Measurements from ENCODE around the gene MSANTD3. TPM values are rescaled to one million over a fixed set of nuclear protein-coding genes. Genes with fewer than 3 reads are reported as not detected.
"Not testable (repeated sequence)": the region's sequence is repeated elsewhere in the genome, so short reads cannot be mapped to it uniquely, and the experiment has no call there.

The MSANTD3 gene
- total RNA-seq, 1 experiment from 2014 or later, result 30.2 TPM

DNA sequence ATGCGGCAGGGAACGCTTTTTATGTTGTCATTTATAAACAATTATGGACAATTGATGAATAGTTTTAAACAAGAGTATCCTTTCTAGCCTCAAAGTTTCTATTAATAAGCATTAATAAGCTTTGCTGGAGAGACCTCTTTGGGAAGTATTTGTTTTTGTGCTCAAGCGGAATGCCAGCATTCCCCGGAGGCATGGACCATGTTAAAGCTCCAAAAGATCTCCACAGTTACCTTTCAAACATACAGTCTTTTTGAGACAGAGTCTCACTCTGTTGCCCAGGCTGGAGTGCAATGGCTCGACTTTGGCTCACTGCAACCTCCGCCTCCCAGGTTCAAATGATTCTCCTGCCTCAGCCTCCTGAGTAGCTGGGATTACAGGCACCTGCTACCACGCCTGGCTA is 9.6 kb downstream of the MSANTD3 start:
- H3K4me1 Mint-ChIP-seq, result peaks cover under 1% of the 10 kb centered on the region
- no peaks in the 10 kb centered on the region for H3K9me3 Mint-ChIP-seq
- ChIA-PET POLR2A (no interaction called here), CTCF (interaction anchor here (1.7 to 2.2 kb wide), 5 partner anchors 9 to 112 kb away, joined by 5 to 6 read pairs (median 5); partner anchors contain the start of gene TMEFF1)
- H3K36me3 Mint-ChIP-seq, result no peaks in the 10 kb centered on the region
- H3K4me3 Mint-ChIP-seq, result no peak overlapping the region
- no peaks in the 10 kb centered on the region for H3K27me3 Mint-ChIP-seq (ENCODE audit: low read depth)
- no peak overlapping the region for H3K27ac Mint-ChIP-seq
- ATAC-seq (no peak), DNase-seq (ENCODE audit: low spot score) (no peak)
- TF ChIP-seq KAT7 (CRISPR knock-in tag; IDR thresholded peaks at IDR 0.05; ENCODE audit: borderline replicate concordance) (no peak), ZBTB21 (CRISPR knock-in tag; IDR thresholded peaks at IDR 0.05; ENCODE audit: borderline replicate concordance) (no peak), SMAD4 (CRISPR knock-in tag; IDR thresholded peaks at IDR 0.05) (no peak), OVOL2 (CRISPR knock-in tag; IDR thresholded peaks at IDR 0.05; ENCODE audit: borderline replicate concordance) (no peak), HMGA2 (CRISPR knock-in tag; IDR thresholded peaks at IDR 0.05) (no peak)
- TF ChIP-seq, protein P1, sequence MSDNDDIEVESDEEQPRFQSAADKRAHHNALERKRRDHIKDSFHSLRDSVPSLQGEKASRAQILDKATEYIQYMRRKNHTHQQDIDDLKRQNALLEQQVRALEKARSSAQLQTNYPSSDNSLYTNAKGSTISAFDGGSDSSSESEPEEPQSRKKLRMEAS (CRISPR knock-in tag; IDR thresholded peaks at IDR 0.05), result no peak
- TF ChIP-seq, protein P2, sequence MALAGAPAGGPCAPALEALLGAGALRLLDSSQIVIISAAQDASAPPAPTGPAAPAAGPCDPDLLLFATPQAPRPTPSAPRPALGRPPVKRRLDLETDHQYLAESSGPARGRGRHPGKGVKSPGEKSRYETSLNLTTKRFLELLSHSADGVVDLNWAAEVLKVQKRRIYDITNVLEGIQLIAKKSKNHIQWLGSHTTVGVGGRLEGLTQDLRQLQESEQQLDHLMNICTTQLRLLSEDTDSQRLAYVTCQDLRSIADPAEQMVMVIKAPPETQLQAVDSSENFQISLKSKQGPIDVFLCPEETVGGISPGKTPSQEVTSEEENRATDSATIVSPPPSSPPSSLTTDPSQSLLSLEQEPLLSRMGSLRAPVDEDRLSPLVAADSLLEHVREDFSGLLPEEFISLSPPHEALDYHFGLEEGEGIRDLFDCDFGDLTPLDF (CRISPR knock-in tag; IDR thresholded peaks at IDR 0.05), result no peak
- TF ChIP-seq, protein P3, sequence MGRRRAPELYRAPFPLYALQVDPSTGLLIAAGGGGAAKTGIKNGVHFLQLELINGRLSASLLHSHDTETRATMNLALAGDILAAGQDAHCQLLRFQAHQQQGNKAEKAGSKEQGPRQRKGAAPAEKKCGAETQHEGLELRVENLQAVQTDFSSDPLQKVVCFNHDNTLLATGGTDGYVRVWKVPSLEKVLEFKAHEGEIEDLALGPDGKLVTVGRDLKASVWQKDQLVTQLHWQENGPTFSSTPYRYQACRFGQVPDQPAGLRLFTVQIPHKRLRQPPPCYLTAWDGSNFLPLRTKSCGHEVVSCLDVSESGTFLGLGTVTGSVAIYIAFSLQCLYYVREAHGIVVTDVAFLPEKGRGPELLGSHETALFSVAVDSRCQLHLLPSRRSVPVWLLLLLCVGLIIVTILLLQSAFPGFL (CRISPR knock-in tag; IDR thresholded peaks at IDR 0.05; ENCODE audit: borderline replicate concordance), result no peak
- TF ChIP-seq, protein P4, sequence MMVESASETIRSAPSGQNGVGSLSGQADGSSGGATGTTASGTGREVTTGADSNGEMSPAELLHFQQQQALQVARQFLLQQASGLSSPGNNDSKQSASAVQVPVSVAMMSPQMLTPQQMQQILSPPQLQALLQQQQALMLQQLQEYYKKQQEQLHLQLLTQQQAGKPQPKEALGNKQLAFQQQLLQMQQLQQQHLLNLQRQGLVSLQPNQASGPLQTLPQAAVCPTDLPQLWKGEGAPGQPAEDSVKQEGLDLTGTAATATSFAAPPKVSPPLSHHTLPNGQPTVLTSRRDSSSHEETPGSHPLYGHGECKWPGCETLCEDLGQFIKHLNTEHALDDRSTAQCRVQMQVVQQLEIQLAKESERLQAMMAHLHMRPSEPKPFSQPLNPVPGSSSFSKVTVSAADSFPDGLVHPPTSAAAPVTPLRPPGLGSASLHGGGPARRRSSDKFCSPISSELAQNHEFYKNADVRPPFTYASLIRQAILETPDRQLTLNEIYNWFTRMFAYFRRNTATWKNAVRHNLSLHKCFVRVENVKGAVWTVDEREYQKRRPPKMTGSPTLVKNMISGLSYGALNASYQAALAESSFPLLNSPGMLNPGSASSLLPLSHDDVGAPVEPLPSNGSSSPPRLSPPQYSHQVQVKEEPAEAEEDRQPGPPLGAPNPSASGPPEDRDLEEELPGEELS (CRISPR knock-in tag; IDR thresholded peaks at IDR 0.05), result no peak

DNA sequence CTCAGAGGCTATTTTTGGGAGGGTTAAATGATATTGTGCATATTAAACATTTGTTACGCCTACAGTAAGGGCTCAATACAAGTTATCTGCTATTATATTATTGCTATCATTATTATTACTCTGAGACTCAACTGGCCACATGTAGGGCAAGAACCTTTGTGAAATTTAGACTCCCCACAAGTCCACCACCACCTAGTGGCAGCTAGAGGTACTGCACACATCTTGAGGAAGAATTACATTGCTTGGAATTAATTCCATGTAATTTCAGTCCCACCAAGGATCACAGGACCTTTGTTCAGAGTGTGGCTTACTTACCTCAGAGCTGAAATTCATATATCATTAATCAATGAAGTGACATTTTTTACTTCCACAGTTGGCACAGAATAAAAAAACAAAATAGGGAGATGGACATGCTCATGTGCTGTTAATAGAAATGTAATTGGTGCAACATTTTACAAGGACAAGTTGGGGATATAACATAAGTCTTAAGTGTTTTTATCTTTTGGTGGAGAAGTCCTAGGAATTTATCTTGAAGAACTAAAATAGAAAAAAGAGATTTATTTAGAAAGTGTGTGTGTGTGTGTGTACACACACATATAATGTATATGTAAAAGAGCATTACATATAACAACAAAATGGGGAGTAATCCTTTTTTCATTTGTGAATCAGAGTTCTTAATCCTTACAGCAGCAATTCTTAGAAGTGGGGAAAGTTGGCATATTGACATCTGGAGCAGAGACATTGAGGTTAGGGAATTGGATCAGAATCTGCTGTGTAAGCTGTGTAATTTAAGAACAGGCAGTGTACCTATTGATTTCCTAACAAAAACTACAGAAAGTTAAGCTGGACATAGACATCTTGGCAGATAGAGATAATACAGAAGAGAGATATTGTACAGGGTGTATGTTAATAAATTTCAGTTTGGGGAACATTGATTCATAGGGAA is 11.2 kb downstream of the MSANTD3 start:
- Mint-ChIP-seq H3K9me3 (no peaks in the 10 kb centered on the region), H3K36me3 (no peaks in the 10 kb centered on the region), H3K27me3 (ENCODE audit: low read depth) (no peaks in the 10 kb centered on the region), H3K27ac (no peak overlapping the region), H3K4me1 (peaks cover 6% of the 10 kb centered on the region), H3K4me3 (no peak overlapping the region)
- peak; percentile 82 for DNase-seq (ENCODE audit: low spot score)
- TF ChIP-seq, protein P5, sequence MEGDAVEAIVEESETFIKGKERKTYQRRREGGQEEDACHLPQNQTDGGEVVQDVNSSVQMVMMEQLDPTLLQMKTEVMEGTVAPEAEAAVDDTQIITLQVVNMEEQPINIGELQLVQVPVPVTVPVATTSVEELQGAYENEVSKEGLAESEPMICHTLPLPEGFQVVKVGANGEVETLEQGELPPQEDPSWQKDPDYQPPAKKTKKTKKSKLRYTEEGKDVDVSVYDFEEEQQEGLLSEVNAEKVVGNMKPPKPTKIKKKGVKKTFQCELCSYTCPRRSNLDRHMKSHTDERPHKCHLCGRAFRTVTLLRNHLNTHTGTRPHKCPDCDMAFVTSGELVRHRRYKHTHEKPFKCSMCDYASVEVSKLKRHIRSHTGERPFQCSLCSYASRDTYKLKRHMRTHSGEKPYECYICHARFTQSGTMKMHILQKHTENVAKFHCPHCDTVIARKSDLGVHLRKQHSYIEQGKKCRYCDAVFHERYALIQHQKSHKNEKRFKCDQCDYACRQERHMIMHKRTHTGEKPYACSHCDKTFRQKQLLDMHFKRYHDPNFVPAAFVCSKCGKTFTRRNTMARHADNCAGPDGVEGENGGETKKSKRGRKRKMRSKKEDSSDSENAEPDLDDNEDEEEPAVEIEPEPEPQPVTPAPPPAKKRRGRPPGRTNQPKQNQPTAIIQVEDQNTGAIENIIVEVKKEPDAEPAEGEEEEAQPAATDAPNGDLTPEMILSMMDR (IDR thresholded peaks at IDR 0.05), result peak; percentile 89
- TF ChIP-seq, protein P6, sequence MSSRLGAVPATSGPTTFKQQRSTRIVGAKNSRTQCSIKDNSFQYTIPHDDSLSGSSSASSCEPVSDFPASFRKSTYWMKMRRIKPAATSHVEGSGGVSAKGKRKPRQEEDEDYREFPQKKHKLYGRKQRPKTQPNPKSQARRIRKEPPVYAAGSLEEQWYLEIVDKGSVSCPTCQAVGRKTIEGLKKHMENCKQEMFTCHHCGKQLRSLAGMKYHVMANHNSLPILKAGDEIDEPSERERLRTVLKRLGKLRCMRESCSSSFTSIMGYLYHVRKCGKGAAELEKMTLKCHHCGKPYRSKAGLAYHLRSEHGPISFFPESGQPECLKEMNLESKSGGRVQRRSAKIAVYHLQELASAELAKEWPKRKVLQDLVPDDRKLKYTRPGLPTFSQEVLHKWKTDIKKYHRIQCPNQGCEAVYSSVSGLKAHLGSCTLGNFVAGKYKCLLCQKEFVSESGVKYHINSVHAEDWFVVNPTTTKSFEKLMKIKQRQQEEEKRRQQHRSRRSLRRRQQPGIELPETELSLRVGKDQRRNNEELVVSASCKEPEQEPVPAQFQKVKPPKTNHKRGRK (CRISPR knock-in tag; IDR thresholded peaks at IDR 0.05; ENCODE audit: borderline replicate concordance), result no peak
- ChIA-PET CTCF (interaction anchor here (0.9 to 2.2 kb wide), 13 partner anchors 8 to 113 kb away, joined by 3 to 6 read pairs (median 4); partner anchors contain the start of gene TMEFF1), POLR2A (no interaction called here)
- peak; percentile 61 for ATAC-seq

DNA sequence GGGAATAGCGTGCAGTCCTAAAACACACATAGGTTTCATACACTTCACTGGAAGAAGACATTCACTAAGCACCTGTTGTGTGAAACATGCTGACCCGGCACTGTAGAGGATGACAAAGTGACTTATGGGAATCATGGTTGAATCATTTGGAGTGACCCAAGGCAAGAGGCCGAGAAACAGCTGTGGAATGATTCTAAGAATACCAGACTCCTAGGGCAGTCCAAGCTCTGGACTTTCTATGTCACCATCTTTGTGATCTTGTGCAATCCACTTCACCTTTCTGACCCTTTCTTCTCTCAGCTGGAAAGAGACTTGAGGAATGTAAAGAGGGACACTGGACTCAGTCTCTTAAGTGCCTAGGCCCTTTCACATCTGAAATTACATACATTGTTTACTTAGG is 13.1 kb downstream of the MSANTD3 start:
- ChIA-PET CTCF (interaction anchor here (0.9 kb wide), 1 partner anchor 159 kb away, joined by 3 read pairs; no protein-coding TSS in a partner anchor), POLR2A (no interaction called here)
- Mint-ChIP-seq H3K9me3 (no peaks in the 10 kb centered on the region), H3K36me3 (no peaks in the 10 kb centered on the region), H3K4me1 (peaks cover 10% of the 10 kb centered on the region), H3K4me3 (no peak overlapping the region), H3K27me3 (ENCODE audit: low read depth) (no peaks in the 10 kb centered on the region), H3K27ac (peak overlapping the region; percentile 53; the same call in 1 of the 2 replicates)
- TF ChIP-seq SMAD4 (CRISPR knock-in tag; IDR thresholded peaks at IDR 0.05) (no peak), NR2C2 (CRISPR knock-in tag; IDR thresholded peaks at IDR 0.05) (no peak)
- no peak for ATAC-seq
- DNase-seq (ENCODE audit: low spot score), result no peak

DNA sequence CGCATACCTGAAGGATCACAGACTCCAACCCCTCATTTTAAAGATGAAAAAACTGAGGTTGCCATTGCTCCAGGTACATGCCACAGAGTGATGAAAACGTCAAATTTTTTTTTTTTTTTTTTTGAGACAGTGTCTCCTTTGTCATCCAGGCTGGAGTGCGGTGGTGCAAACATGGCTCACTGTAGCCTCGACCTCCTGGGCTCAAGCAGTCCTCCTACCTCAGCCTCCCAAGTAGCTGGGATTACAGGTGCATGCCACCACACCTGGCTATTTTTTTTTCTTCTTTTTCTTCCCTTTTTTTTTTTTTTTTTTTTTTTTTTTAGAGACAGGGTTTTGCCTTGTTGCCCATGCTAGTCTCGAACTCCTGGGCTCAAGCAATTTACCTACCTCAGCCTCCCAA is 13.5 kb downstream of the MSANTD3 start:
- H3K4me3 Mint-ChIP-seq; H3K27me3 Mint-ChIP-seq (ENCODE audit: low read depth); ATAC-seq; DNase-seq (ENCODE audit: low spot score); POLR2A ChIA-PET; H3K9me3 Mint-ChIP-seq; H3K36me3 Mint-ChIP-seq: not testable (repeated sequence)
- H3K27ac Mint-ChIP-seq, result peak overlapping the region; percentile 53; the same call in 1 of the 2 replicates
- CTCF ChIA-PET, result interaction anchor here (0.9 to 1.3 kb wide), 2 partner anchors 11 to 158 kb away, joined by 3 read pairs; no protein-coding TSS in a partner anchor
- H3K4me1 Mint-ChIP-seq, result peaks cover 10% of the 10 kb centered on the region
